Epithelial cell of esophagus (primary cell): Measurements from ENCODE around the gene SCAMP2.

ENCODE experiments used
- DNase-seq: peaks from one replicate; pipeline ENCODE4 v3.0.0; 2010; ENCODE audit warnings: low read depth
- H3K4me3 ChIP-seq: 2 replicates; pipeline ENCODE4 v1.5.1; 2011; ENCODE audit warnings: mild to moderate bottlenecking, low read length, control low read depth
- TF ChIP-seq, protein P1 (sequence below): IDR thresholded peaks from 2 replicates; pipeline ENCODE4 v1.5.1; 2011; ENCODE audit warnings: low read depth, mild to moderate bottlenecking, low read length, control low read depth, inconsistent platforms; ENCODE audit not compliant: insufficient read depth; ENCODE audit errors: missing control alignments

The SCAMP2 gene

DNA sequence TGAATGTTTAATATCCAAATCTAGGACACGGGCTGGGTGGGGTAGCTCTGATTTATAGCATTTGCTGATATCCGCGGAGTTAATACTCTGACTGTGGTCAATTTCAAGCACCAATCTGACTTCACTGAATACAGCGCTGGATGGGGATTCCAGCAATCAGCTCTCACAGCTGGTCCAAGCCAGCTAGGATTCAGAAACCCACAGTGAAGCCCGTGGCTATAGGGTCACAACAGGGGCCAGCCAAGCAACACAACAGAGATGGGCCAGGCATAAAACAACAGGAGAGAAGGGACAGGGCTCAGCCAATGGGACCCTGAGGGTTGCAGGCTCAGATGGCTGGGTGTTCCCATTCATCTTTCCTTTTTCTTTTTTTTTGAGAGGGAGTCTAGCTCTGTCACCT is 65.9 kb downstream of the SCAMP2 start:
- no peak for DNase-seq
- TF ChIP-seq, protein P1, sequence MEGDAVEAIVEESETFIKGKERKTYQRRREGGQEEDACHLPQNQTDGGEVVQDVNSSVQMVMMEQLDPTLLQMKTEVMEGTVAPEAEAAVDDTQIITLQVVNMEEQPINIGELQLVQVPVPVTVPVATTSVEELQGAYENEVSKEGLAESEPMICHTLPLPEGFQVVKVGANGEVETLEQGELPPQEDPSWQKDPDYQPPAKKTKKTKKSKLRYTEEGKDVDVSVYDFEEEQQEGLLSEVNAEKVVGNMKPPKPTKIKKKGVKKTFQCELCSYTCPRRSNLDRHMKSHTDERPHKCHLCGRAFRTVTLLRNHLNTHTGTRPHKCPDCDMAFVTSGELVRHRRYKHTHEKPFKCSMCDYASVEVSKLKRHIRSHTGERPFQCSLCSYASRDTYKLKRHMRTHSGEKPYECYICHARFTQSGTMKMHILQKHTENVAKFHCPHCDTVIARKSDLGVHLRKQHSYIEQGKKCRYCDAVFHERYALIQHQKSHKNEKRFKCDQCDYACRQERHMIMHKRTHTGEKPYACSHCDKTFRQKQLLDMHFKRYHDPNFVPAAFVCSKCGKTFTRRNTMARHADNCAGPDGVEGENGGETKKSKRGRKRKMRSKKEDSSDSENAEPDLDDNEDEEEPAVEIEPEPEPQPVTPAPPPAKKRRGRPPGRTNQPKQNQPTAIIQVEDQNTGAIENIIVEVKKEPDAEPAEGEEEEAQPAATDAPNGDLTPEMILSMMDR: no peak
- no peak overlapping the region for H3K4me3 ChIP-seq

DNA sequence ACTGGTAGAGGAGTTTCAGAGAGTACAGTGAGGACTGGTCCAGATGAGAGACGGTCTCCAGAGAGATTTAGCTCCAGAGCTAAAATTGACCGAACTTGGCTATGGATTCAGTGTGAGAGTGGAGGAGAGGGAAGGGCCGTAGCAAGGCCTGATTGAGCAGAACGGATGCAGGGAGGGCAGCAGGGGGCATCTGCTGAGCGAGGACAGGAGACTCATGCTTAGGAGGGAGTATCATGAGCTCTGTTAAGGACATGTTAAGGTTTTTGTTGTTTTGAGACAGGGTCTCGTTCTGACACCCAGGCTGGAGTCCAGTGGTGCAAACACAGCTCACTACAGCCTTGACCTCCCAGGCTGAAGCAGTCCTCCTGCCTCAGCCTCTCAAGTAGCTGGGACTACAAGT is 68.2 kb downstream of the SCAMP2 start:
- no peak overlapping the region for H3K4me3 ChIP-seq
- DNase-seq: no peak
- TF ChIP-seq, protein P1: no peak

DNA sequence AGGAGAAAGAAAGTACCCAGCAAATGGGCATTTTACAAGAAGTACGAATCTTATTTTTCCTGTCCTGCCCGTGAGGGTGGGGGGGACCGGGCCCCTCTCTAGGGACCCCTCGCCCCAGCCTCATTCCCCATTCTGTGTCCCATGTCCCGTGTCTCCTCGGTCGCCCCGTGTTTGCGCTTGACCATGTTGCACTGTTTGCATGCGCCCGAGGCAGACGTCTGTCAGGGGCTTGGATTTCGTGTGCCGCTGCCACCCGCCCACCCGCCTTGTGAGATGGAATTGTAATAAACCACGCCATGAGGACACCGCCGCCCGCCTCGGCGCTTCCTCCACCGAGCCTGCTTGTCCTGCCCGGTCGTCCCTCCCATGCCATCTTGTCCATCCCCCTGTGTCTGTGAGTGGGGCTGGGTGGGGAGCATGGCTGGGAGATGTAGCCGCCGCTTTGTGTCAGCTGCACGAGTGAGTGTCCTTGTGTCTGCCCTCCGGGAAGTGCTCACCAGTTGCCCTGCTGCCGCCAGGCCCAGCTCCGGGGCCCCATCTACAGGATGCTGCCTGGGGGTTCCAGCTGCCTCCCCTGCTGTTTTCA is 70.2 kb downstream of the SCAMP2 start:
- TF ChIP-seq, protein P1: no peak
- DNase-seq: no peak
- H3K4me3 ChIP-seq: no peak overlapping the region

DNA sequence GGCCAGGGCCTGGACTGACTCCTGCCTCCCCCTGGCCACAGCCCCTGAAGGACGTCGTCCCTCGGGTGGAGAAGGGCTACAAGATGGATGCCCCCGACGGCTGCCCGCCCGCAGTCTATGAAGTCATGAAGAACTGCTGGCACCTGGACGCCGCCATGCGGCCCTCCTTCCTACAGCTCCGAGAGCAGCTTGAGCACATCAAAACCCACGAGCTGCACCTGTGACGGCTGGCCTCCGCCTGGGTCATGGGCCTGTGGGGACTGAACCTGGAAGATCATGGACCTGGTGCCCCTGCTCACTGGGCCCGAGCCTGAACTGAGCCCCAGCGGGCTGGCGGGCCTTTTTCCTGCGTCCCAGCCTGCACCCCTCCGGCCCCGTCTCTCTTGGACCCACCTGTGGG is 70.9 kb downstream of the SCAMP2 start:
- no peak overlapping the region for H3K4me3 ChIP-seq
- TF ChIP-seq, protein P1: no peak
- DNase-seq: no peak

DNA sequence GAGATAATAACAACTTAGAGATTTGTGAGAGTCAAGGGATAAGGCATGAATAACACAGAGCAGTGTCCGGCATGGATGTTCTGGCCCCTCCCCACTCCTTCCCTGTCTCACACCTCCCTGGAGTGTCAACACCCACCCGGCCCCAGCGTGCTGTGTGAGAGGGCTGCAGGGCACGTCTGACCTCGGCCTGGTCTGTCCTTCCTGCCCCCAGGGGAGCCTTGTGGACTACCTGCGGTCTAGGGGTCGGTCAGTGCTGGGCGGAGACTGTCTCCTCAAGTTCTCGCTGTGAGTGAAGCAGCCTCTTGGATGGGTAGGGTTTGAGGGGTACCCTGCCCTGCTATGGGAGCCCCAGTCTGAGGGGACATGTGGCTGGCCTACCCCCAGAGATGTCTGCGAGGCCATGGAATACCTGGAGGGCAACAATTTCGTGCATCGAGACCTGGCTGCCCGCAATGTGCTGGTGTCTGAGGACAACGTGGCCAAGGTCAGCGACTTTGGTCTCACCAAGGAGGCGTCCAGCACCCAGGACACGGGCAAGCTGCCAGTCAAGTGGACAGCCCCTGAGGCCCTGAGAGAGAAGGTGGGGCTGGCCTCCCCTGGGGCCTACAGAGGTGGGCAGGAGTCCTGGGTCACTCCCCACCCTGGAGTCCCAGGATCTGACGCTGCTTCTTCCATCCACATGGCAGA is 71.7 kb downstream of the SCAMP2 start:
- TF ChIP-seq, protein P1: no peak
- DNase-seq: no peak

DNA sequence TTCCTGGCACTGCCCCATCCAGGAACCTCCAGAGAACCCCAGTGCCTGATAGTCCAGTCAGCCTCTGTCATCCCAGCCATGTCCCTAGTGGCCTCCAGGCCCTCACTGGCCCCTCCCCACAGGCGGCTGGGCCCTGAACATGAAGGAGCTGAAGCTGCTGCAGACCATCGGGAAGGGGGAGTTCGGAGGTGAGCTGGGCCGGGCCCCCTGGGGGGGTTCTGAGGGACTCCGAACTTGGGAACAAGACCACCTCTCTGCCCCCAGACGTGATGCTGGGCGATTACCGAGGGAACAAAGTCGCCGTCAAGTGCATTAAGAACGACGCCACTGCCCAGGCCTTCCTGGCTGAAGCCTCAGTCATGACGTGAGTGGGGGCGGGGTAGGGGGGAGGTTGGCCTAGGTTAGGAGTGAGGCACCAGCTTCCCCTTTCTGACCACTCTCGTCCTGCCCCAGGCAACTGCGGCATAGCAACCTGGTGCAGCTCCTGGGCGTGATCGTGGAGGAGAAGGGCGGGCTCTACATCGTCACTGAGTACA is 72.5 kb downstream of the SCAMP2 start:
- DNase-seq: no peak
- H3K4me3 ChIP-seq: no peak overlapping the region
- TF ChIP-seq, protein P1: no peak

More for the DNA sequence above, 71.7 kb downstream of the SCAMP2 start:
- no peak overlapping the region for H3K4me3 ChIP-seq

DNA sequence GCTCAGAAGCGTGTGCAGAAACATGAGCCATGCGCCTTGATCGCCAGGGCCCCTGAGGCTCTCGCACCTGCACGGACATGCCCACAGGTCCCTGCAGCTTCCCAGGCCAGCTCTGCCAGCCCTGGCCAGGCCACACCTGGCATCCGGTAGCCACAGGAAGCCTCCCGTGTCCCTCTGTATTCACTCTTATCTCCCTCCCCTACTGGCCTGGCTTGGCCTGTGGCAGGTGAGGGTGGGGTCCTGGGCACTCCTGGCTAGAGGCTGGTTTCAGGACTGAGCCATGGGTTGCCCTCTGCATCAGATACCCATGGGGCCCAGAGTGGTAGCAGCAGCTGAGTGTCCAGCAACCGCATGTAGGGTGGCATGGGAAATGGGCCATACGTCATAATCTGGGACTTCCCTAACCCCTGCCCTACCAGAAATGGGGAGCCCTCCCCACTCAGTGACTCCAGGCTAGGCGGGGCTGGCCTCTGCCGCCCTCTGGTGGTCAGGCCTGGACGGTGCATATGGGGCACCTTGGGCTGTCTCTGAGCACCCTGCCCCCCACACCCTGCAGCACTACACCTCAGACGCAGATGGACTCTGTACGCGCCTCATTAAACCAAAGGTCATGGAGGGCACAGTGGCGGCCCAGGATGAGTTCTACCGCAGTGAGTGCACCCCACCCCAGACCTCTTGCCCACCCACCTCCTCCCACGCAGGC is 73.2 kb downstream of the SCAMP2 start:
- DNase-seq: peak; percentile 98
- H3K4me3 ChIP-seq: no peak overlapping the region
- TF ChIP-seq, protein P1: peak; percentile 98
